B cell (primary cell): Measurements from ENCODE around the gene SINHCAF. TPM values are rescaled to one million over a fixed set of nuclear protein-coding genes. Genes with fewer than 3 reads are reported as not detected.

Experiments
- ATAC-seq: fragments of 200-7000 bp; cut with Tn5 transposase; one replicate; pipeline ENCODE4 v1.10.0; 2021; ENCODE audit warnings: low read depth, mild to moderate bottlenecking, moderate number of reproducible peaks, moderate library complexity
- CTCF ChIA-PET: fragments of 350-600 bp; sonication (Branson Sonifier 250); formaldehyde crosslinking; loops from one replicate; lab custom pipeline; 2021; ENCODE audit warnings: antibody characterized with exemption, inconsistent platforms; lab: Charles Lee
- POLR2A ChIA-PET: fragments of 350-600 bp; sonication (Branson Sonifier 250); formaldehyde crosslinking; loops from one replicate; lab custom pipeline; 2021; ENCODE audit warnings: antibody characterized with exemption; lab: Charles Lee
- DNase-seq: peaks from one replicate; pipeline ENCODE4 v3.0.0; 2013
- H2AFZ ChIP-seq: 2 replicates; pipeline ENCODE4 v1.6.1; 2012; ENCODE audit warnings: mild to moderate bottlenecking, low read depth, low read length; ENCODE audit not compliant: insufficient read depth, poor library complexity, severe bottlenecking
- H3K27ac ChIP-seq, 2 donors: 1 replicate in 1 of 2; 2 replicates in 1 of 2; pipeline ENCODE4 v1.5.1; 2012 to 2013; ENCODE audit warnings: low read length in 2 of 2, mild to moderate bottlenecking in 2 of 2, moderate library complexity in 1 of 2
- H3K27me3 ChIP-seq, 4 experiments: fragments of 200-600 bp in 1 of 4; sonication (generic) in 1 of 4; replicated peaks in 1 of 4; 1 replicate in 2 of 4; 2 replicates in 2 of 4; pipeline versions ENCODE4 v1.6.1 to v1.7.0; 2013 to 2016; ENCODE audit warnings: low read length in 3 of 4, mild to moderate bottlenecking in 2 of 4, mixed read lengths in 1 of 4, moderate library complexity in 1 of 4; ENCODE audit not compliant: insufficient read depth in 4 of 4, control insufficient read depth in 3 of 4; ENCODE audit errors: control extremely low read depth in 1 of 4
- H3K36me3 ChIP-seq, 2 experiments: replicated peaks in 1 of 2; 1 replicate in 1 of 2; 2 replicates in 1 of 2; pipeline versions ENCODE4 v1.6.1 to v1.7.1; 2013; ENCODE audit warnings: low read length in 1 of 2; ENCODE audit not compliant: insufficient read depth in 2 of 2, control insufficient read depth in 1 of 2; ENCODE audit errors: control extremely low read depth in 1 of 2, extremely low read depth in 1 of 2
- H3K4me1 ChIP-seq, 2 donors: fragments of 200-600 bp in 1 of 2; sonication (generic) in 1 of 2; 1 replicate in 1 of 2; 2 replicates in 1 of 2; pipeline versions ENCODE4 v1.5.1 to v1.6.1; 2013 to 2017; ENCODE audit warnings: low read length in 2 of 2; ENCODE audit not compliant: control insufficient read depth in 2 of 2, insufficient read depth in 2 of 2
- H3K4me2 ChIP-seq: replicated peaks from 2 replicates; pipeline ENCODE3; 2012; ENCODE audit warnings: mild to moderate bottlenecking, low read depth, low read length; ENCODE audit not compliant: poor library complexity, severe bottlenecking
- H3K4me3 ChIP-seq, 5 experiments: fragments of 200-600 bp in 1 of 5; sonication (generic) in 1 of 5; 1 replicate in 3 of 5; 2 replicates in 2 of 5; pipeline versions ENCODE4 v1.5.1 to v1.7.0; 2011 to 2016; ENCODE audit warnings: low read length in 4 of 5, mild to moderate bottlenecking in 4 of 5, low read depth in 2 of 5, control low read depth in 1 of 5, moderate library complexity in 1 of 5; ENCODE audit not compliant: insufficient read depth in 1 of 5; ENCODE audit errors: control extremely low read depth in 1 of 5, extremely low read depth in 1 of 5
- H3K79me2 ChIP-seq: fragments of 200-600 bp; sonication (generic); one replicate; pipeline ENCODE4 v1.6.0; 2016; ENCODE audit warnings: low read length; ENCODE audit not compliant: control insufficient read depth, insufficient read depth
- H3K9ac ChIP-seq: fragments of 200-600 bp; sonication (generic); 2 replicates; pipeline ENCODE4 v1.6.1; 2017; ENCODE audit warnings: mild to moderate bottlenecking, low read length, moderate library complexity
- H3K9me3 ChIP-seq, 3 donors: one replicate each; pipeline versions ENCODE4 v1.6.1 to v1.7.1; 2013; ENCODE audit warnings: low read length in 2 of 3; ENCODE audit not compliant: control insufficient read depth in 2 of 3, insufficient read depth in 1 of 3; ENCODE audit errors: control extremely low read depth in 1 of 3
- H4K20me1 ChIP-seq: 2 replicates; pipeline ENCODE4 v1.6.0; 2012; ENCODE audit warnings: mild to moderate bottlenecking, low read length; ENCODE audit not compliant: insufficient read depth, control insufficient read depth, poor library complexity, severe bottlenecking
- H3K27ac Mint-ChIP-seq: one replicate; pipeline ENCODE4 v1.8.0; 2021; ENCODE audit warnings: mixed read lengths
- H3K27me3 Mint-ChIP-seq: one replicate; pipeline ENCODE4 v1.8.0; 2021; ENCODE audit warnings: mixed read lengths
- H3K4me1 Mint-ChIP-seq: one replicate; pipeline ENCODE4 v1.8.0; 2021; ENCODE audit warnings: mixed read lengths
- H3K4me3 Mint-ChIP-seq: one replicate; pipeline ENCODE4 v1.8.0; 2021; ENCODE audit warnings: mixed read lengths
- H3K9me3 Mint-ChIP-seq: one replicate; pipeline ENCODE4 v1.8.0; 2022; ENCODE audit warnings: mixed read lengths; ENCODE audit not compliant: insufficient read depth
- CTCF ChIP-seq: fragments of 200-600 bp; IDR thresholded peaks from one replicate; pipeline ENCODE4 v1.8.0; 2022; ENCODE audit warnings: antibody characterized with exemption, mild to moderate bottlenecking
- EZH2 ChIP-seq: IDR thresholded peaks from 2 replicates; pipeline ENCODE4 v1.6.1; 2012; ENCODE audit warnings: borderline replicate concordance, low read depth, mild to moderate bottlenecking, moderate library complexity, low read length; ENCODE audit not compliant: insufficient read depth, poor library complexity, severe bottlenecking
- WGBS: methylation state at CpG from one replicate; pipeline ENCODE4 v1.1.5; 2013; ENCODE audit warnings: missing lambda C conversion rate; ENCODE audit not compliant: insufficient coverage; 5-methylcytosine and 5-hydroxymethylcytosine counted together
- intact Hi-C: fragments of 100-400 bp; cut with micrococcal nuclease; formaldehyde crosslinking; loops from one replicate; pipeline ENCODE4 v1.10.0; 2022
- polyA plus RNA-seq: library from polyadenylated mRNA; depleted of rRNA; stranded (reverse); fragments of >200 nt; gene quantifications from 2 replicates; pipeline ENCODE4 v1.2.3, GENCODE V29; 2012
- total RNA-seq, 2 donors: library from RNA; stranded (reverse); fragments of 120-200 nt in 1 of 2; gene quantifications; 1 replicate in 1 of 2; 2 replicates in 1 of 2; pipeline versions ENCODE4 v1.2.3 to v1.2.4, GENCODE V29; 2013 to 2022

SINHCAF gene
- total and polyA plus RNA-seq, 2 donors (not counting 1 experiment from before 2014, with no cell fraction given), result 43.5 to 129 TPM

GRCh38 chr12:31316891-31317290, 9.1 kb downstream of the SINHCAF start:
- peak overlapping the region; percentile 87 for H3K4me3 Mint-ChIP-seq
- ChIA-PET CTCF (interaction anchor here (1.0 to 1.9 kb wide), 3 partner anchors 18 to 46 kb away, joined by 3 to 9 read pairs (median 4); no protein-coding TSS in a partner anchor), POLR2A (no interaction called here)
- TF ChIP-seq CTCF (no peak), EZH2 (no peak)
- H3K27me3 ChIP-seq, result no peaks in the 10 kb centered on the region
- H3K4me3 ChIP-seq, result peak overlapping the region in 4 of 5 experiments; percentile 35 to 79 (median 51)
- peak overlapping the region; percentile 18 for H3K27ac Mint-ChIP-seq
- no peaks in the 10 kb centered on the region for H3K27me3 Mint-ChIP-seq
- H3K4me2 ChIP-seq, result peak overlapping the region; percentile 73
- no peaks in the 10 kb centered on the region for H3K9me3 ChIP-seq
- peak overlapping the region; percentile 62 to 87 for H3K27ac ChIP-seq
- peaks cover 79% of the 10 kb centered on the region for H3K4me1 Mint-ChIP-seq
- WGBS, result no CpG with 5 or more reads among the region's 3 CpGs
- intact Hi-C loops, result loop anchor here (5.0 kb wide), 2 partner anchors 45 to 950 kb away; no protein-coding TSS in a partner anchor
- peaks cover 2 to 10% of the 10 kb centered on the region in 2 experiments for H3K36me3 ChIP-seq
- peaks cover 98% of the 10 kb centered on the region for H3K79me2 ChIP-seq
- peak overlapping the region; percentile 66 for H3K9ac ChIP-seq
- DNase-seq, result peak; percentile 44
- no peak for ATAC-seq
- no peaks in the 10 kb centered on the region for H3K9me3 Mint-ChIP-seq
- peaks cover 41% of the 10 kb centered on the region for H4K20me1 ChIP-seq
- peaks cover 43 to 56% of the 10 kb centered on the region in 2 donors for H3K4me1 ChIP-seq
- no peak overlapping the region for H2AFZ ChIP-seq

GRCh38 chr12:31315784-31316465, 10.0 kb downstream of the SINHCAF start:
- Histone ChIP-seq H4K20me1 (peaks cover 50% of the 10 kb centered on the region), H3K4me3 (no peak overlapping the region), H3K27me3 (no peaks in the 10 kb centered on the region), H3K4me2 (no peak overlapping the region), H3K4me1 (peaks cover 37 to 46% of the 10 kb centered on the region in 2 donors), H3K9ac (no peak overlapping the region), H3K9me3 (no peaks in the 10 kb centered on the region), H3K36me3 (peaks cover 0 to 20% of the 10 kb centered on the region in 2 experiments), H2AFZ (no peak overlapping the region), H3K27ac (peak overlapping the region in 1 of 2 donors; percentile 87), H3K79me2 (peaks cover 98% of the 10 kb centered on the region)
- intact Hi-C loops, result loop anchor here (5.0 kb wide), 2 partner anchors 46 to 951 kb away; no protein-coding TSS in a partner anchor
- TF ChIP-seq EZH2, result no peak
- no peak for TF ChIP-seq CTCF
- ChIA-PET POLR2A (no interaction called here), CTCF (interaction anchor here (0.7 to 2.7 kb wide), 3 partner anchors 44 to 620 kb away, joined by 4 to 7 read pairs (median 4); partner anchors contain the start of gene IPO8)
- DNase-seq, result no peak
- Mint-ChIP-seq H3K4me1 (peaks cover 75% of the 10 kb centered on the region), H3K27me3 (no peaks in the 10 kb centered on the region), H3K27ac (no peak overlapping the region), H3K4me3 (no peak overlapping the region), H3K9me3 (no peaks in the 10 kb centered on the region)
- ATAC-seq, result no peak
- WGBS, result 89% methylated on average over 5 of the region's 7 CpGs
